Ishikawa (cell line): ENCODE results near the gene AP3B2.

ENCODE experiments used
- EP300 ChIP-seq: IDR thresholded peaks from 2 replicates; pipeline ENCODE4 v1.6.1; 2012; ENCODE audit warnings: borderline replicate concordance
- MAX ChIP-seq: IDR thresholded peaks from 2 replicates; pipeline ENCODE4 v1.6.1; 2012
- NFIC ChIP-seq: IDR thresholded peaks from 2 replicates; pipeline ENCODE4 v1.6.1; 2012
- RAD21 ChIP-seq: IDR thresholded peaks from 2 replicates; pipeline ENCODE4 v1.6.1; 2012; ENCODE audit warnings: low read depth
- REST ChIP-seq: IDR thresholded peaks from 2 replicates; pipeline ENCODE4 v1.6.1; 2012; ENCODE audit warnings: low read depth, mild to moderate bottlenecking
- TAF1 ChIP-seq: IDR thresholded peaks from 2 replicates; pipeline ENCODE4 v1.6.1; 2012; ENCODE audit warnings: low read depth, mild to moderate bottlenecking
- TCF12 ChIP-seq: IDR thresholded peaks from 2 replicates; pipeline ENCODE4 v1.6.1; 2012; ENCODE audit warnings: low read depth
- TEAD4 ChIP-seq: IDR thresholded peaks from 2 replicates; pipeline ENCODE4 v1.6.1; 2012
- YY1 ChIP-seq: IDR thresholded peaks from 2 replicates; pipeline ENCODE4 v1.6.1; 2012; ENCODE audit warnings: low read depth

- TF ChIP-seq TAF1, result no peak
- no peak for TF ChIP-seq REST
- no peak for TF ChIP-seq EP300
- no peak for TF ChIP-seq TCF12
- TF ChIP-seq YY1, result no peak
- TF ChIP-seq RAD21, result no peak
- no peak for TF ChIP-seq NFIC
- no peak for TF ChIP-seq MAX
- no peak for TF ChIP-seq TEAD4
These were observed 39.0 kb downstream of the AP3B2 start for GRCh38 chr15:82670699-82671098.
